ENCODE measurements around the gene TP53RK. TPM values are rescaled to one million over a fixed set of nuclear protein-coding genes. Genes with fewer than 3 reads are reported as not detected.

Gene TP53RK
- total and polyA plus RNA-seq, 4 donors, result 4.7 to 12.8 (median 6.8) TPM

GRCh38 chr20:46640044-46640443, 49.2 kb downstream of the TP53RK start:
- DNase-seq (ENCODE audit: low spot score), result no peak
- H3K36me3 ChIP-seq (ENCODE audit: control insufficient read depth in 4 of 4, insufficient read depth in 3 of 4, low read depth in 1 of 4, low read length in 3 of 4), result no peaks in the 10 kb centered on the region
- 84% methylated on average over 6 of the region's 6 CpGs for WGBS
- no peaks in the 10 kb centered on the region for H3K9me3 ChIP-seq (ENCODE audit: control insufficient read depth in 4 of 4, low read length in 3 of 4)
- H3K4me3 ChIP-seq (ENCODE audit: low read depth in 1 of 3, low read length in 3 of 3), result no peak overlapping the region
- H3K4me1 ChIP-seq (ENCODE audit: control insufficient read depth in 4 of 4, insufficient read depth in 4 of 4, low read length in 3 of 4), result peaks cover 3 to 19% (median 14%) of the 10 kb centered on the region in 4 donors
- TF ChIP-seq SP1 (IDR thresholded peaks at IDR 0.05), result no peak
- TF ChIP-seq JUND (IDR thresholded peaks at IDR 0.05), result no peak
- TF ChIP-seq FOXA2 (IDR thresholded peaks at IDR 0.05), result no peak
- TF ChIP-seq RXRA (IDR thresholded peaks at IDR 0.05), result no peak
- TF ChIP-seq HNF4A (conservative IDR thresholded peaks at IDR 0.05), result no peak
- TF ChIP-seq REST (IDR thresholded peaks at IDR 0.05), result no peak
- TF ChIP-seq GABPA (IDR thresholded peaks at IDR 0.05 in 1 of 2, conservative IDR thresholded peaks at IDR 0.05 in 1 of 2), result no peak
- no peak for TF ChIP-seq RAD21 (IDR thresholded peaks at IDR 0.05)
- TF ChIP-seq ATF3 (IDR thresholded peaks at IDR 0.05), result no peak
- TF ChIP-seq FOXA1 (IDR thresholded peaks at IDR 0.05), result no peak
- no peak for TF ChIP-seq NR2F2 (IDR thresholded peaks at IDR 0.05)
- no peak for TF ChIP-seq EGR1 (IDR thresholded peaks at IDR 0.05; ENCODE audit: low read depth in 2 of 2)
- H3K27ac ChIP-seq (ENCODE audit: low read depth in 1 of 2, low read length in 2 of 2), result peak overlapping the region in 1 of 2 donors; percentile 49
- H3K27me3 ChIP-seq (ENCODE audit: control insufficient read depth in 4 of 4, insufficient read depth in 4 of 4, low read length in 3 of 4), result no peaks in the 10 kb centered on the region
- no peak overlapping the region for H3K9ac ChIP-seq (ENCODE audit: low read depth in 1 of 2, low read length in 2 of 2)

GRCh38 chr20:46639587-46639986, 49.7 kb downstream of the TP53RK start:
- Histone ChIP-seq H3K4me1 (ENCODE audit: control insufficient read depth in 4 of 4, insufficient read depth in 4 of 4, low read length in 3 of 4) (peaks cover 3 to 19% (median 14%) of the 10 kb centered on the region in 4 donors), H3K9me3 (ENCODE audit: control insufficient read depth in 4 of 4, low read length in 3 of 4) (no peaks in the 10 kb centered on the region), H3K27ac (ENCODE audit: low read depth in 1 of 2, low read length in 2 of 2) (no peak overlapping the region), H3K36me3 (ENCODE audit: control insufficient read depth in 4 of 4, insufficient read depth in 3 of 4, low read depth in 1 of 4, low read length in 3 of 4) (no peaks in the 10 kb centered on the region), H3K9ac (ENCODE audit: low read depth in 1 of 2, low read length in 2 of 2) (no peak overlapping the region), H3K4me3 (ENCODE audit: low read depth in 1 of 3, low read length in 3 of 3) (no peak overlapping the region), H3K27me3 (ENCODE audit: control insufficient read depth in 4 of 4, insufficient read depth in 4 of 4, low read length in 3 of 4) (no peaks in the 10 kb centered on the region)
- DNase-seq (ENCODE audit: low spot score), result no peak
- TF ChIP-seq TAF1 (conservative IDR thresholded peaks at IDR 0.05), result no peak
- no peak for TF ChIP-seq EGR1 (IDR thresholded peaks at IDR 0.05; ENCODE audit: low read depth in 2 of 2)
- TF ChIP-seq ZBTB33 (IDR thresholded peaks at IDR 0.05), result no peak
- TF ChIP-seq MAX (IDR thresholded peaks at IDR 0.05), result no peak
- TF ChIP-seq RXRA (IDR thresholded peaks at IDR 0.05), result no peak
- no peak for TF ChIP-seq YY1 (IDR thresholded peaks at IDR 0.05)
- TF ChIP-seq ATF3 (IDR thresholded peaks at IDR 0.05), result no peak
- TF ChIP-seq FOXA2 (IDR thresholded peaks at IDR 0.05), result no peak
- no peak for TF ChIP-seq HNF4G (IDR thresholded peaks at IDR 0.05)
- no peak for TF ChIP-seq FOXA1 (IDR thresholded peaks at IDR 0.05)
- TF ChIP-seq SP1 (IDR thresholded peaks at IDR 0.05), result no peak
- TF ChIP-seq JUND (IDR thresholded peaks at IDR 0.05), result no peak
- no peak for TF ChIP-seq RAD21 (IDR thresholded peaks at IDR 0.05)
- TF ChIP-seq REST (IDR thresholded peaks at IDR 0.05), result no peak
- no peak for TF ChIP-seq HNF4A (conservative IDR thresholded peaks at IDR 0.05)
- no peak for TF ChIP-seq NR2F2 (IDR thresholded peaks at IDR 0.05)
- TF ChIP-seq GABPA (IDR thresholded peaks at IDR 0.05 in 1 of 2, conservative IDR thresholded peaks at IDR 0.05 in 1 of 2), result no peak
- no peak for TF ChIP-seq CTCF (IDR thresholded peaks at IDR 0.05; ENCODE audit: low read depth, low read length, missing input control)
- 93% methylated on average over 3 of the region's 3 CpGs for WGBS
